H1 (cell line): ENCODE measurements around the gene KANSL1. TPM values are rescaled to one million over a fixed set of nuclear protein-coding genes. Genes with fewer than 3 reads are reported as not detected.

Experiments
- CTCF ChIA-PET: fragments of 300-600 bp; sonication (Branson Sonifier 250); formaldehyde crosslinking; loops from one replicate; lab custom pipeline; 2021; ENCODE audit not compliant: partially characterized antibody; lab: Charles Lee
- POLR2A ChIA-PET: fragments of 300-600 bp; sonication (Branson Sonifier 250); formaldehyde crosslinking; loops from one replicate; lab custom pipeline; 2021; ENCODE audit warnings: inconsistent platforms; ENCODE audit not compliant: partially characterized antibody; lab: Charles Lee
- DNase-seq, 2 experiments: peaks; one replicate each; pipeline versions ENCODE4 v3.0.0 to v3.0.0-alpha.2; 2010 to 2022; ENCODE audit warnings: low spot score in 2 of 2, low read depth in 1 of 2, mixed read lengths in 1 of 2
- FAIRE-seq: peaks from 2 replicates; lab custom pipeline; 2011; peaks lifted over from hg19 to GRCh38; lab: Jason Lieb, UNC
- H2AFZ ChIP-seq: 2 replicates; pipeline ENCODE4 v1.8.1; 2012; ENCODE audit warnings: low read length, inconsistent platforms
- H2AK5ac ChIP-seq: 2 replicates; pipeline ENCODE4 v1.6.1; 2013; ENCODE audit warnings: low read depth, low read length
- H2BK120ac ChIP-seq: replicated peaks from 2 replicates; pipeline ENCODE3; 2013; ENCODE audit warnings: low read depth, low read length, inconsistent platforms
- H2BK12ac ChIP-seq: 2 replicates; pipeline ENCODE4 v1.6.1; 2013; ENCODE audit warnings: low read depth, low read length
- H2BK15ac ChIP-seq: 2 replicates; pipeline ENCODE4 v1.6.1; 2013; ENCODE audit warnings: low read length
- H2BK20ac ChIP-seq: 2 replicates; pipeline ENCODE4 v1.6.1; 2013; ENCODE audit warnings: low read length
- H2BK5ac ChIP-seq: 2 replicates; pipeline ENCODE4 v1.6.1; 2013; ENCODE audit warnings: low read depth, low read length
- H3K14ac ChIP-seq: 2 replicates; pipeline ENCODE4 v1.6.1; 2013; ENCODE audit warnings: inconsistent platforms; ENCODE audit not compliant: insufficient read length
- H3K18ac ChIP-seq: 2 replicates; pipeline ENCODE4 v1.6.1; 2013; ENCODE audit warnings: low read length; ENCODE audit errors: extremely low read depth
- H3K23ac ChIP-seq: 2 replicates; pipeline ENCODE4 v1.6.1; 2013; ENCODE audit warnings: inconsistent platforms; ENCODE audit not compliant: insufficient read length
- H3K23me2 ChIP-seq: 2 replicates; pipeline ENCODE4 v1.6.1; 2013; ENCODE audit warnings: low read depth, low read length
- H3K27ac ChIP-seq: 2 replicates; pipeline ENCODE4 v1.6.1; 2011; ENCODE audit warnings: low read depth, low read length, inconsistent platforms
- H3K27me3 ChIP-seq, 4 experiments: replicated peaks in 1 of 4; 1 replicate in 1 of 4; 2 replicates in 3 of 4; pipeline versions ENCODE4 v1.6.1 to v1.8.1; 2011 to 2013; ENCODE audit warnings: low read length in 3 of 4, mild to moderate bottlenecking in 3 of 4, inconsistent platforms in 2 of 4, mixed read lengths in 2 of 4, moderate library complexity in 1 of 4; ENCODE audit not compliant: control insufficient read depth in 3 of 4, insufficient read depth in 3 of 4; ENCODE audit errors: extremely low read depth in 1 of 4
- H3K36me3 ChIP-seq, 4 experiments: 2 replicates each; pipeline versions ENCODE4 v1.6.1 to v1.8.1; 2011 to 2013; ENCODE audit warnings: mild to moderate bottlenecking in 4 of 4, low read length in 3 of 4, moderate library complexity in 2 of 4, control low read depth in 1 of 4, inconsistent platforms in 1 of 4; ENCODE audit not compliant: insufficient read depth in 4 of 4, control insufficient read depth in 2 of 4
- H3K4ac ChIP-seq: replicated peaks from 2 replicates; pipeline ENCODE3; 2013; ENCODE audit warnings: low read length, low read depth, mixed read lengths, inconsistent platforms; ENCODE audit not compliant: insufficient read length
- H3K4me1 ChIP-seq, 4 experiments: replicated peaks in 1 of 4; 1 replicate in 1 of 4; 2 replicates in 3 of 4; pipeline versions ENCODE4 v1.6.1 to v1.8.1; 2011 to 2013; ENCODE audit warnings: low read length in 3 of 4, inconsistent platforms in 2 of 4, mixed read lengths in 1 of 4; ENCODE audit not compliant: insufficient read depth in 4 of 4, control insufficient read depth in 3 of 4
- H3K4me2 ChIP-seq, 2 experiments: 2 replicates each; pipeline versions ENCODE4 v1.6.1 to v1.8.1; 2011 to 2013; ENCODE audit warnings: low read depth in 2 of 2, low read length in 2 of 2, control low read depth in 1 of 2, inconsistent platforms in 1 of 2, mild to moderate bottlenecking in 1 of 2; ENCODE audit not compliant: insufficient read depth in 1 of 2
- H3K4me3 ChIP-seq, 4 experiments: fragments of 200-600, 300-600 bp in 1 of 4; sonication (generic), shearing (Covaris generic), sonication (Bioruptor Twin) in 1 of 4; 2 replicates each; pipeline versions ENCODE4 v1.5.1 to v1.8.1; 2011 to 2016; ENCODE audit warnings: low read length in 4 of 4, low read depth in 3 of 4, control low read depth in 2 of 4, inconsistent platforms in 2 of 4, mild to moderate bottlenecking in 2 of 4, mixed read lengths in 1 of 4, moderate library complexity in 1 of 4; ENCODE audit not compliant: insufficient read depth in 2 of 4; ENCODE audit errors: extremely low read depth in 1 of 4
- H3K56ac ChIP-seq: replicated peaks from 2 replicates; pipeline ENCODE3; 2013; ENCODE audit warnings: low read depth, mild to moderate bottlenecking, mixed read lengths, low read length, inconsistent platforms; ENCODE audit not compliant: insufficient read length
- H3K79me1 ChIP-seq: 2 replicates; pipeline ENCODE4 v1.6.1; 2013; ENCODE audit warnings: low read depth, low read length, control low read depth
- H3K79me2 ChIP-seq, 2 experiments: 2 replicates each; pipeline versions ENCODE4 v1.6.1 to v1.8.1; 2012 to 2013; ENCODE audit warnings: low read length in 2 of 2, mild to moderate bottlenecking in 2 of 2, inconsistent platforms in 1 of 2; ENCODE audit not compliant: insufficient read depth in 2 of 2, control insufficient read depth in 1 of 2
- H3K9ac ChIP-seq, 4 experiments: replicated peaks in 1 of 4; 1 replicate in 1 of 4; 2 replicates in 3 of 4; pipeline versions ENCODE4 v1.6.1 to v1.8.1; 2011 to 2013; ENCODE audit warnings: low read depth in 3 of 4, low read length in 3 of 4, control low read depth in 2 of 4, mild to moderate bottlenecking in 2 of 4, moderate library complexity in 2 of 4, inconsistent platforms in 1 of 4; ENCODE audit errors: extremely low read depth in 1 of 4
- H3K9me3 ChIP-seq, 2 experiments: 2 replicates each; pipeline versions ENCODE4 v1.6.1 to v1.8.1; 2012 to 2013; ENCODE audit warnings: mild to moderate bottlenecking in 2 of 2, moderate library complexity in 2 of 2, control low read depth in 1 of 2, inconsistent platforms in 1 of 2, low read depth in 1 of 2, low read length in 1 of 2, mixed read lengths in 1 of 2; ENCODE audit not compliant: insufficient read depth in 2 of 2
- H4K20me1 ChIP-seq, 2 experiments: replicated peaks in 1 of 2; 2 replicates each; pipeline versions ENCODE3 to v1.8.1; 2011 to 2013; ENCODE audit warnings: inconsistent platforms in 2 of 2, low read length in 2 of 2, mild to moderate bottlenecking in 1 of 2; ENCODE audit not compliant: insufficient read depth in 2 of 2, control insufficient read depth in 1 of 2
- H4K5ac ChIP-seq: 2 replicates; pipeline ENCODE4 v1.6.1; 2013; ENCODE audit warnings: low read length, low read depth, mixed read lengths, inconsistent platforms; ENCODE audit not compliant: insufficient read length
- H4K8ac ChIP-seq: 2 replicates; pipeline ENCODE4 v1.8.0; 2013; ENCODE audit warnings: mild to moderate bottlenecking, moderate library complexity, low read length, inconsistent platforms; ENCODE audit not compliant: insufficient read depth; ENCODE audit errors: extremely low read depth
- H4K91ac ChIP-seq: replicated peaks from 2 replicates; pipeline ENCODE3; 2013; ENCODE audit warnings: low read length, mixed read lengths, inconsistent platforms; ENCODE audit not compliant: insufficient read length
- ATF3 ChIP-seq: IDR thresholded peaks from 2 replicates; pipeline ENCODE4 v1.6.1; 2011; ENCODE audit warnings: low read depth, mild to moderate bottlenecking, low read length; ENCODE audit not compliant: insufficient read depth
- CBX8 ChIP-seq: fragments of 300-800, 300-1000 bp; sonication (generic); IDR thresholded peaks from 2 replicates; pipeline ENCODE4 v1.7.1; 2016; ENCODE audit warnings: low read depth, low read length, borderline replicate concordance
- CEBPB ChIP-seq: IDR thresholded peaks from 2 replicates; pipeline ENCODE4 v1.6.1; 2012; ENCODE audit warnings: low read depth, low read length
- CTCF ChIP-seq, 3 experiments: IDR thresholded peaks; 1 replicate in 2 of 3; 2 replicates in 1 of 3; pipeline versions ENCODE4 v1.5.1 to v1.6.1; 2011; ENCODE audit warnings: low read length in 3 of 3, mild to moderate bottlenecking in 3 of 3, inconsistent platforms in 2 of 3, low read depth in 1 of 3, moderate library complexity in 1 of 3; ENCODE audit not compliant: insufficient read depth in 1 of 3; ENCODE audit errors: control extremely low read depth in 1 of 3
- EP300 ChIP-seq, 2 experiments: IDR thresholded peaks; 1 replicate in 1 of 2; 2 replicates in 1 of 2; pipeline ENCODE4 v1.6.1; 2011 to 2012; ENCODE audit warnings: low read depth in 2 of 2, low read length in 2 of 2, mild to moderate bottlenecking in 2 of 2, borderline replicate concordance in 1 of 2, inconsistent platforms in 1 of 2, moderate library complexity in 1 of 2
- NANOG ChIP-seq: IDR thresholded peaks from 2 replicates; pipeline ENCODE4 v1.6.1; 2011; ENCODE audit warnings: low read length, low read depth, mild to moderate bottlenecking, inconsistent platforms; ENCODE audit not compliant: insufficient read depth, poor library complexity, severe bottlenecking
- POLR2A ChIP-seq, 2 experiments: IDR thresholded peaks; 1 replicate in 1 of 2; 2 replicates in 1 of 2; pipeline ENCODE4 v1.6.1; 2011; ENCODE audit warnings: low read depth in 2 of 2, low read length in 2 of 2, mild to moderate bottlenecking in 2 of 2; ENCODE audit errors: control extremely low read depth in 1 of 2
- POU5F1 ChIP-seq: IDR thresholded peaks from 2 replicates; pipeline ENCODE4 v1.6.1; 2011; ENCODE audit warnings: low read depth, mild to moderate bottlenecking, low read length, moderate library complexity
- SP1 ChIP-seq: IDR thresholded peaks from 2 replicates; pipeline ENCODE4 v1.6.1; 2011; ENCODE audit warnings: low read depth, low read length
- SP2 ChIP-seq: IDR thresholded peaks from 2 replicates; pipeline ENCODE4 v1.6.1; 2012; ENCODE audit warnings: mild to moderate bottlenecking, low read length, inconsistent platforms
- TAF7 ChIP-seq: optimal IDR thresholded peaks from 2 replicates; pipeline ENCODE3; 2011; ENCODE audit warnings: low read depth, mild to moderate bottlenecking, inconsistent platforms, low read length, moderate library complexity, borderline replicate concordance
- WGBS, 2 experiments: shearing (Covaris generic) in 1 of 2; methylation state at CpG; one replicate each; pipeline versions ENCODE4 v1.1.6 to v1.1.7; 2013 to 2015; ENCODE audit warnings: low lambda C conversion rate in 2 of 2, mixed read lengths in 2 of 2, inconsistent platforms in 1 of 2, low coverage in 1 of 2, missing lambda C conversion rate in 1 of 2; ENCODE audit not compliant: insufficient replicate concordance in 2 of 2, insufficient coverage in 1 of 2, insufficient read length in 1 of 2; ENCODE audit errors: extremely low coverage in 1 of 2, missing lambda C conversion rate in 1 of 2; 5-methylcytosine and 5-hydroxymethylcytosine counted together
- polyA plus RNA-seq, 7 experiments: library from polyadenylated mRNA; depleted of rRNA in 3 of 7; stranded (reverse) in 5 of 7; unstranded in 2 of 7; fragments of >200 nt in 5 of 7; fragments of 200-250 nt in 2 of 7; gene quantifications; 1 replicate in 5 of 7; 2 replicates in 1 of 7; 4 replicates in 1 of 7; pipeline versions ENCODE4 v1.2.1 to v1.2.3, GENCODE V29; 2011 to 2013; ENCODE audit warnings: missing spikeins in 2 of 7, mixed read lengths in 2 of 7
- total RNA-seq: library from RNA; stranded (reverse); fragmentation: NEBNext Ultra II Directional; extraction: Animal tissue kit (Norgen Biotek cat#: 25700); gene quantifications from 2 replicates; pipeline ENCODE4 v1.2.1, GENCODE V29; 2021

The KANSL1 gene
- total and polyA plus RNA-seq, 2 of the 8 experiments (the other 6 are each of a cell fraction or from before 2014, with no cell fraction given) = 34.0 to 128 TPM

- H3K9ac ChIP-seq = no peak overlapping the region
- no peak overlapping the region for H3K14ac ChIP-seq
- no peak overlapping the region for H4K5ac ChIP-seq
- no peak overlapping the region for H3K23ac ChIP-seq
- H4K20me1 ChIP-seq = no peaks in the 10 kb centered on the region
- H4K91ac ChIP-seq = no peak overlapping the region
- no peaks in the 10 kb centered on the region for H3K23me2 ChIP-seq
- no peak overlapping the region for H2AK5ac ChIP-seq
- no peak overlapping the region for H2AFZ ChIP-seq
- no peak overlapping the region for H2BK15ac ChIP-seq
- peaks cover 0 to 2% (median 0%) of the 10 kb centered on the region in 4 experiments; a peak in 1 of 7 replicates for H3K27me3 ChIP-seq
- H3K18ac ChIP-seq = no peak overlapping the region
- POLR2A ChIA-PET = no interaction called here
- H3K4me2 ChIP-seq = no peak overlapping the region
- H3K56ac ChIP-seq = no peak overlapping the region
- DNase-seq = no peak
- no peak overlapping the region for H2BK12ac ChIP-seq
- CTCF ChIA-PET = interaction anchor here (0.6 to 4.5 kb wide), 11 partner anchors 8 to 349 kb away, joined by 3 to 25 read pairs (median 3); no protein-coding TSS in a partner anchor
- no peak overlapping the region for H3K27ac ChIP-seq
- no peaks in the 10 kb centered on the region for H3K36me3 ChIP-seq
- H4K8ac ChIP-seq = no peak overlapping the region
- H3K79me2 ChIP-seq = no peaks in the 10 kb centered on the region
- H3K9me3 ChIP-seq = no peaks in the 10 kb centered on the region
- no peak overlapping the region for H3K4ac ChIP-seq
- H2BK120ac ChIP-seq = no peak overlapping the region
- 94% methylated on average over 3 of the region's 3 CpGs; no CpG with 5 or more reads in 1 of the 2 experiments for WGBS, 2 experiments
- no peak overlapping the region for H3K4me3 ChIP-seq
- peaks cover 0 to 9% (median 4%) of the 10 kb centered on the region in 4 experiments; a peak in 5 of 7 replicates for H3K4me1 ChIP-seq
- H2BK20ac ChIP-seq = no peak overlapping the region
- H3K79me1 ChIP-seq = no peaks in the 10 kb centered on the region
- no peak overlapping the region for H2BK5ac ChIP-seq
- no peak for FAIRE-seq
- TF ChIP-seq CTCF (IDR thresholded peaks at IDR 0.05; ENCODE audit: control extremely low read depth in 1 of 3, insufficient read depth in 1 of 3, low read depth in 1 of 3, low read length in 3 of 3) (no peak), ATF3 (no peak), NANOG (no peak), CEBPB (no peak), SP2 (no peak), POU5F1 (no peak), TAF7 (no peak), POLR2A (IDR thresholded peaks at IDR 0.05; ENCODE audit: control extremely low read depth in 1 of 2, low read depth in 2 of 2, low read length in 2 of 2) (no peak), SP1 (no peak), EP300 (IDR thresholded peaks at IDR 0.05; ENCODE audit: borderline replicate concordance in 1 of 2, low read depth in 2 of 2, low read length in 2 of 2) (no peak), CBX8 (no peak)
Measured at GRCh38 chr17:45989759-45990158, 203.5 kb downstream of the KANSL1 start.
